ENCODE measurements around the gene RNPEPL1.

Gene RNPEPL1

GRCh38 chr2:240619506-240620148, 51.3 kb downstream of the RNPEPL1 start:
- Histone ChIP-seq H3K36me3 (replicated peaks; ENCODE audit: insufficient read depth, low read length) (no peaks in the 10 kb centered on the region), H3K9ac (ENCODE audit: low read length) (no peak overlapping the region), H3K27me3 (replicated peaks; ENCODE audit: insufficient read depth, low read length) (no peaks in the 10 kb centered on the region; the same call in 1 of the 2 replicates), H3K4me3 (ENCODE audit: low read length) (no peak overlapping the region), H3K79me2 (ENCODE audit: low read length) (no peaks in the 10 kb centered on the region), H3K9me2 (replicated peaks; ENCODE audit: insufficient read depth, low read length) (no peaks in the 10 kb centered on the region), H3K27ac (ENCODE audit: low read length) (no peak overlapping the region), H3K9me3 (replicated peaks; ENCODE audit: insufficient read depth, low read length) (no peaks in the 10 kb centered on the region), H3K4me2 (ENCODE audit: low read depth, low read length) (no peak overlapping the region), H3F3A (ENCODE audit: insufficient read depth, low read length) (no peaks in the 10 kb centered on the region), H3K4me1 (ENCODE audit: low read length) (0 out of 2 replicates have a peak, but pooled peaks cover 4% of the 10 kb centered on the region), H4K20me1 (ENCODE audit: insufficient read depth, low read length) (no peaks in the 10 kb centered on the region), H2AFZ (ENCODE audit: low read length) (no peak overlapping the region)
- TF ChIP-seq CTCF (IDR thresholded peaks at IDR 0.05; ENCODE audit: low read length), result no peak
- TF ChIP-seq EZH2phosphoT487 (IDR thresholded peaks at IDR 0.05; ENCODE audit: low read length), result no peak
- no peak for TF ChIP-seq EZH2 (optimal IDR thresholded peaks at IDR 0.05; ENCODE audit: low read depth, low read length)
- DNase-seq, result no peak

GRCh38 chr2:240620149-240620731, 52.0 kb downstream of the RNPEPL1 start:
- Histone ChIP-seq H3K79me2 (ENCODE audit: low read length) (no peaks in the 10 kb centered on the region), H3K27me3 (replicated peaks; ENCODE audit: insufficient read depth, low read length) (no peaks in the 10 kb centered on the region; the same call in 1 of the 2 replicates), H4K20me1 (ENCODE audit: insufficient read depth, low read length) (no peaks in the 10 kb centered on the region), H3K27ac (ENCODE audit: low read length) (no peak overlapping the region), H3K9ac (ENCODE audit: low read length) (no peak overlapping the region), H2AFZ (ENCODE audit: low read length) (no peak overlapping the region), H3K36me3 (replicated peaks; ENCODE audit: insufficient read depth, low read length) (no peaks in the 10 kb centered on the region), H3K4me1 (ENCODE audit: low read length) (0 out of 2 replicates have a peak, but pooled peaks cover 4% of the 10 kb centered on the region), H3K9me2 (replicated peaks; ENCODE audit: insufficient read depth, low read length) (no peaks in the 10 kb centered on the region), H3K9me3 (replicated peaks; ENCODE audit: insufficient read depth, low read length) (no peaks in the 10 kb centered on the region), H3K4me2 (ENCODE audit: low read depth, low read length) (no peak overlapping the region), H3K4me3 (ENCODE audit: low read length) (no peak overlapping the region), H3F3A (ENCODE audit: insufficient read depth, low read length) (no peaks in the 10 kb centered on the region)
- DNase-seq, result no peak
- TF ChIP-seq CTCF (IDR thresholded peaks at IDR 0.05; ENCODE audit: low read length) (no peak), EZH2 (optimal IDR thresholded peaks at IDR 0.05; ENCODE audit: low read depth, low read length) (no peak), EZH2phosphoT487 (IDR thresholded peaks at IDR 0.05; ENCODE audit: low read length) (no peak)

DNA sequence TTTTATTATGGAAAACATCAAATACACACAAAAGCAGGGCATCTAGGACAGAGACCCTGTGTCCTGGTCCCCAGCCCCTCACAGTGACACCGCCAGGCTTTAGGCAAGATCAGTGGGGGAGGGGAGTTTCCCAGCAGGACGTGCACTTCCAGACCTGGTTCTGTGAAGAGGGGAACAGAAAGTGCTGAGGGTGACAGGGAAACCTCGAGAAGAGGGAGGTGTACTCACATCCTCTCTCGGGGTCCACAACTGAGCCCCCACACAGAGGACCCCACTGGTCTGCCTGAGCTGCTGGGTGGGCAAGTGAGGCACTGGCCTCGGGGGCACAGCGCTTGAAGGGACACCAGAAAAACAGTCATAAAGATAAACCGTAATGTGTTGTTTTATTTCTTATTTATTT, 52.6 kb downstream of the RNPEPL1 start:
- no peak for DNase-seq
- Histone ChIP-seq H3K9ac (ENCODE audit: low read length) (no peak overlapping the region), H3F3A (ENCODE audit: insufficient read depth, low read length) (no peaks in the 10 kb centered on the region), H3K36me3 (replicated peaks; ENCODE audit: insufficient read depth, low read length) (no peaks in the 10 kb centered on the region), H3K27ac (ENCODE audit: low read length) (no peak overlapping the region), H2AFZ (ENCODE audit: low read length) (no peak overlapping the region), H3K79me2 (ENCODE audit: low read length) (no peaks in the 10 kb centered on the region), H3K4me1 (ENCODE audit: low read length) (0 out of 2 replicates have a peak, but pooled peaks cover 4% of the 10 kb centered on the region), H3K9me3 (replicated peaks; ENCODE audit: insufficient read depth, low read length) (no peaks in the 10 kb centered on the region), H3K4me3 (ENCODE audit: low read length) (no peak overlapping the region), H4K20me1 (ENCODE audit: insufficient read depth, low read length) (no peaks in the 10 kb centered on the region), H3K27me3 (replicated peaks; ENCODE audit: insufficient read depth, low read length) (no peaks in the 10 kb centered on the region; the same call in 1 of the 2 replicates), H3K9me2 (replicated peaks; ENCODE audit: insufficient read depth, low read length) (no peaks in the 10 kb centered on the region), H3K4me2 (ENCODE audit: low read depth, low read length) (no peak overlapping the region)
- TF ChIP-seq EZH2phosphoT487 (IDR thresholded peaks at IDR 0.05; ENCODE audit: low read length) (no peak), EZH2 (optimal IDR thresholded peaks at IDR 0.05; ENCODE audit: low read depth, low read length) (no peak)

DNA sequence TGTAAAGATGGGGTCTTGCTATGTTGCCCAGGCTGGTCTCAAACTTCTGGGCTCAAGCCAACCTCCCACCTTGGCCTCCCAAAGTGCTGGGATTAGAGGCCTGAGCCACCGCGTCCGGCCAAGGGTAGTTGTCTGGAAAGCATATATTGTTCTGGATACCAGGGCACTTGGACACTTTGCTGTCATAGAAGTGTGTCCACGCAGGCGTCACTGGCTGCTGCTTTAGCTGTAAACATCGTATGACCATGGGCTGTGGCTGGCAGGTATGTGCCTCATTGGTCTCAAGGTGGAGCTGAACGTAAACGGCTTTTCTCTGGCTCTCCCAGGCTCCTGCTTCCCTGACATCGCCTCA, 53.8 kb downstream of the RNPEPL1 start:
- Histone ChIP-seq H3K27ac (ENCODE audit: low read length) (no peak overlapping the region), H3K79me2 (ENCODE audit: low read length) (no peaks in the 10 kb centered on the region), H3K36me3 (replicated peaks; ENCODE audit: insufficient read depth, low read length) (no peaks in the 10 kb centered on the region), H3K4me1 (ENCODE audit: low read length) (0 out of 2 replicates have a peak, but pooled peaks cover 4% of the 10 kb centered on the region), H2AFZ (ENCODE audit: low read length) (no peak overlapping the region), H3K27me3 (replicated peaks; ENCODE audit: insufficient read depth, low read length) (no peaks in the 10 kb centered on the region; the same call in 1 of the 2 replicates), H3K4me3 (ENCODE audit: low read length) (no peak overlapping the region), H3K9ac (ENCODE audit: low read length) (no peak overlapping the region), H3K9me3 (replicated peaks; ENCODE audit: insufficient read depth, low read length) (no peaks in the 10 kb centered on the region), H3F3A (ENCODE audit: insufficient read depth, low read length) (no peaks in the 10 kb centered on the region), H3K9me2 (replicated peaks; ENCODE audit: insufficient read depth, low read length) (no peaks in the 10 kb centered on the region), H3K4me2 (ENCODE audit: low read depth, low read length) (no peak overlapping the region), H4K20me1 (ENCODE audit: insufficient read depth, low read length) (no peaks in the 10 kb centered on the region)
- no peak for DNase-seq
- no peak for TF ChIP-seq CTCF (IDR thresholded peaks at IDR 0.05; ENCODE audit: low read length)
- TF ChIP-seq EZH2phosphoT487 (IDR thresholded peaks at IDR 0.05; ENCODE audit: low read length), result no peak
- TF ChIP-seq EZH2 (optimal IDR thresholded peaks at IDR 0.05; ENCODE audit: low read depth, low read length), result no peak

Measured in MM.1S (cell line).